Measurements from ENCODE around the gene TOP3A. TPM values are rescaled to one million over a fixed set of nuclear protein-coding genes. Genes with fewer than 3 reads are reported as not detected.

Gene TOP3A
- total RNA-seq, 4 donors from 2014 or later: 18.7 to 46.4 (median 28.4) TPM

DNA sequence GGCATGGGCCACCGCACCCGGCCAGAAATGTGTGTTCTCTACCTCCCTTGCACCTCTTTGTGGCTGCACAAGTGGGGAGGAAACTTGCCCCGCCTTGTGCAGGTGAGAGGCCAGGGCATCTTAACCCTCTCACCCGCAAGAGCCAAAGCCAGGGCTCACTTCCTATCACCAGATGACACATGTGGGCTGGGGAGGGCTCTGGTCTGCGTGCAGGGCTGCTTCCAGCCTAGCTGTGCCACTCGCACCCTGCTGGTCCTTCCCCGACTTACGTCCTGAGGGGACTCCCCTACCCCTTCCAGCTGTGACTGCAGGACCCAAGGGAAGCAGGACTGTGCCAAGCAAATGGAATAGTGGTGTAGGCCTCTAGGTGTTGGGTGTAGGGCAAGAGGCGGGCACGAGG lies 47.4 kb downstream of the TOP3A start:
- no peak overlapping the region for H3K4me3 ChIP-seq (ENCODE audit: low read depth, poor library complexity, severe bottlenecking)
- TF ChIP-seq, protein P1, sequence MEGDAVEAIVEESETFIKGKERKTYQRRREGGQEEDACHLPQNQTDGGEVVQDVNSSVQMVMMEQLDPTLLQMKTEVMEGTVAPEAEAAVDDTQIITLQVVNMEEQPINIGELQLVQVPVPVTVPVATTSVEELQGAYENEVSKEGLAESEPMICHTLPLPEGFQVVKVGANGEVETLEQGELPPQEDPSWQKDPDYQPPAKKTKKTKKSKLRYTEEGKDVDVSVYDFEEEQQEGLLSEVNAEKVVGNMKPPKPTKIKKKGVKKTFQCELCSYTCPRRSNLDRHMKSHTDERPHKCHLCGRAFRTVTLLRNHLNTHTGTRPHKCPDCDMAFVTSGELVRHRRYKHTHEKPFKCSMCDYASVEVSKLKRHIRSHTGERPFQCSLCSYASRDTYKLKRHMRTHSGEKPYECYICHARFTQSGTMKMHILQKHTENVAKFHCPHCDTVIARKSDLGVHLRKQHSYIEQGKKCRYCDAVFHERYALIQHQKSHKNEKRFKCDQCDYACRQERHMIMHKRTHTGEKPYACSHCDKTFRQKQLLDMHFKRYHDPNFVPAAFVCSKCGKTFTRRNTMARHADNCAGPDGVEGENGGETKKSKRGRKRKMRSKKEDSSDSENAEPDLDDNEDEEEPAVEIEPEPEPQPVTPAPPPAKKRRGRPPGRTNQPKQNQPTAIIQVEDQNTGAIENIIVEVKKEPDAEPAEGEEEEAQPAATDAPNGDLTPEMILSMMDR (IDR thresholded peaks at IDR 0.05): no peak
- no peak for TF ChIP-seq POLR2A (IDR thresholded peaks at IDR 0.05)
- no peak for DNase-seq (ENCODE audit: low spot score in 2 of 2)
- WGBS, 2 donors: 76 to 85% methylated on average over 10 of the region's 10 CpGs
- intact Hi-C loops (cut with DNase I; ENCODE audit: low total_unique reads): no loop called here

DNA sequence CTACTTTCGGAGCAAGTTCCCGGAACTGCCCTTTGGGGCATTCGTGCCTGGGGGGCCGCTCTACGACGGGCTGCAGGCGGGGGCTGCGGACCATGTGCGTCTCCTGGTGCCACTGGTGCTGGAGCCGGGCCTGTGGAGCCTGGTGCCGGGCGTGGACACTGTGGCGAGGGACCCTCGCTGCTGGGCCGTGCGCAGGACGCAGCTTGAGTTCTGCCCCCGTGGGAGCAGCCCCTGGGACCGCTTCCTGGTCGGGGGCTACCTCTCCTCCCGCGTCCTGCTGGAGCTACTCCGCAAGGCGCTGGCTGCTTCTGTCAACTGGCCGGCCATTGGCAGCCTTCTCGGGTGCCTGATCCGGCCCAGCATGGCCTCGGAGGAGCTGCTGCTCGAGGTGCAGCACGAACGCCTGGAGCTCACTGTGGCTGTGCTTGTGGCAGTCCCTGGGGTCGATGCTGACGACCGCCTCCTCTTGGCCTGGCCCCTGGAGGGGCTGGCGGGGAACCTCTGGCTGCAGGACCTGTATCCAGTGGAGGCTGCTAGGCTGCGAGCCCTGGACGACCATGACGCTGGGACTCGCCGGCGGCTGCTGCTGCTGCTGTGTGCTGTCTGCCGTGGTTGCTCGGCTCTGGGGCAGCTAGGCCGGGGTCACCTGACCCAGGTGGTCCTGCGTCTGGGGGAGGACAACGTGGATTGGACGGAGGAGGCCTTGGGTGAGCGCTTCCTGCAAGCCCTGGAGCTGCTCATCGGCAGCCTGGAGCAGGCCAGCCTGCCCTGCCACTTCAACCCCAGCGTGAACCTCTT lies 50.7 kb downstream of the TOP3A start:
- TF ChIP-seq, protein P1 (IDR thresholded peaks at IDR 0.05): no peak
- TF ChIP-seq POLR2A (IDR thresholded peaks at IDR 0.05): no peak
- WGBS, 2 donors: 91 to 92% methylated on average over 25 to 30 of the region's 50 CpGs
- no peak for DNase-seq (ENCODE audit: low spot score in 2 of 2)
- intact Hi-C loops (cut with DNase I; ENCODE audit: low total_unique reads): no loop called here
- H3K4me3 ChIP-seq (ENCODE audit: low read depth, poor library complexity, severe bottlenecking): no peak overlapping the region

DNA sequence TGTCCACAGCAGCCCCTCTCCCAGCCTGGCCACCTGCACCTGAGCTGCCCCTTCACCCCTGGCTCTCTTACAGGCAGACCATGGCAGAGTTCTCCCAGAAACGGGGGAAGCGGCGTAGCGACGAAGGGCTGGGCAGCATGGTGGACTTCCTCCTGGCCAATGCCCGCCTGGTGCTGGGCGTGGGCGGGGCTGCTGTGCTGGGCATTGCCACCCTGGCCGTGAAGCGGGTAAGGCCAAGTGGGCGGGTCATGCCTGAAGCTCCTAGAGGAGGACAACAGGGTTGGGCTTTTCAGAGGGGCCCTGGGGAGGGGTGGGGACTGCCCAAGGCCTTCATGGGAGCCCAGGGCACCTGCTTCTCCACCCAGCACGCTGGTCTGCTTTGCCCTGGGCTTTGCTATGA lies 52.2 kb downstream of the TOP3A start:
- no peak for TF ChIP-seq POLR2A (IDR thresholded peaks at IDR 0.05)
- TF ChIP-seq, protein P1 (IDR thresholded peaks at IDR 0.05): no peak
- intact Hi-C loops (cut with DNase I; ENCODE audit: low total_unique reads): no loop called here
- H3K4me3 ChIP-seq (ENCODE audit: low read depth, poor library complexity, severe bottlenecking): no peak overlapping the region
- no peak for DNase-seq (ENCODE audit: low spot score in 2 of 2)
- 75 to 92% methylated on average over 5 to 6 of the region's 12 CpGs for WGBS, 2 donors

DNA sequence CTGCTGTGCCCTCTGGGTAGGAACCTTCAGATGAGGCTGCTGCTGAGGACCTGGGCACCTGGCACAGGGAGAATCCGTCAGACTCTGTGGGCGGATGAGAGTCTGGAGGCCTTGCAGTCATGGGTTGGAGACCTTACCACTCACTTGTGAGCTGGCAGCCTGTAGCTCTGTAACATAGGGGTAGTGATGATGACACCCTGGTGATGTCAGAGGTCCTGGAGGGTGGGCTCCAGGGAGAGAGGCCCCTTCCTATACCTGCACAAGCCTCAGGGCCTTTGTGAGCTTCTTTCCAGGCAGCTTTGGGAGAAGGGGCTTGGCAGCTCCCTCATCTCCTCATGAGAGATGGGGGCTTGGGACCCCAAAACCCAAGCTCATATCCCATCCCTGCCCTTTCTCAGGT lies 52.7 kb downstream of the TOP3A start:
- WGBS, 2 donors: 60 to 64% methylated on average over 2 of the region's 2 CpGs
- intact Hi-C loops (cut with DNase I; ENCODE audit: low total_unique reads): no loop called here
- TF ChIP-seq, protein P1 (IDR thresholded peaks at IDR 0.05): no peak
- no peak for TF ChIP-seq POLR2A (IDR thresholded peaks at IDR 0.05)
- no peak overlapping the region for H3K4me3 ChIP-seq (ENCODE audit: low read depth, poor library complexity, severe bottlenecking)
- no peak for DNase-seq (ENCODE audit: low spot score in 2 of 2)

DNA sequence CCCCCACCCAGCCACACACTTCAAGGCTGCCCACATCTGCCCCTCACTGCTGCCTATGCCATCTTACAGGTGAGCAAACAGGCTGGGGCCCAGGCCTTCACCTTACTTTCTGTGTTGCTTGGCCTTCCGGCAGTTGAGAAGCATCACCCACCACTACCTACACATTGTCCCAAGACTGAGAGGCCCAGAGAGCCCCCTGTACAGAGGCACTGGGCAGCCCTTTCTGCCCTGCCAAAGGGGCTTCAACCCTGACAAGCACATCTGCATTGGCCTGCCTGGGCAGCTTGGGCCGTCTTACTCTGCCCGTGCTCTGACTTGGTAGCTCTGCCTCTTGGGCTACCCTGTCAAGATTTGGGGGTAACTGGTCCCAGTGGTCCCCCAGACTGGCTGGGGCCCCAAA lies 53.1 kb downstream of the TOP3A start:
- no peak for DNase-seq (ENCODE audit: low spot score in 2 of 2)
- no peak overlapping the region for H3K4me3 ChIP-seq (ENCODE audit: low read depth, poor library complexity, severe bottlenecking)
- intact Hi-C loops (cut with DNase I; ENCODE audit: low total_unique reads): no loop called here
- 75 to 81% methylated on average over 2 to 3 of the region's 3 CpGs for WGBS, 2 donors
- TF ChIP-seq, protein P1 (IDR thresholded peaks at IDR 0.05): no peak
- TF ChIP-seq POLR2A (IDR thresholded peaks at IDR 0.05): no peak

DNA sequence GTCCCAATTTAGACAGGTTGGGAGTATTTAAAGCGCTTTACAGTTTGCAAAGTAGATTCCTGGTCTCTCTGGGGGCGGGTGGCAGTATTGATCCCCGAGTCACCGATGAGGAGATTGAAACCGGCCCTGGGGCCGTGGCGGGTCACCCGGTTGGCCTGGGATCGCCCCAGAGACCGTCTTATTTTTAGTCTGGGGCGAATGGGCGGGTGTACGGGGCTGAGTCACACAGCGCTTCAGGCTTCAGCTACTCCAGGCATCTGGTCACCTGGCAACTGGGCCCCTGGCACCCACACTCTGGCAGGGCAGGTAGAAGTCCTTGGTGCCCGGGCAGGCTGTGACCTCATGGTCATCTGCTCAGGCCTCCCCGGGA lies 53.7 kb downstream of the TOP3A start:
- 4% methylated on average over 12 to 16 of the region's 16 CpGs for WGBS, 2 donors
- intact Hi-C loops (cut with DNase I; ENCODE audit: low total_unique reads): no loop called here
- TF ChIP-seq POLR2A (IDR thresholded peaks at IDR 0.05): no peak
- TF ChIP-seq, protein P1 (IDR thresholded peaks at IDR 0.05): no peak
- peak overlapping the region; percentile 76 for H3K4me3 ChIP-seq (ENCODE audit: low read depth, poor library complexity, severe bottlenecking)
- peak; percentile 53 to 94 for DNase-seq (ENCODE audit: low spot score in 2 of 2)
